Left ventricle myocardium superior (tissue), 1 donor: Measurements from ENCODE around the gene HOXD10. TPM values are rescaled to one million over a fixed set of nuclear protein-coding genes. Genes with fewer than 3 reads are reported as not detected.
A peak's percentile ranks its signal among the peaks of the same experiment; 100 is the strongest.

Experiments
- ATAC-seq: fragments of 200-7000 bp; cut with Tn5 transposase; one replicate; pipeline ENCODE4 v1.9.1; 2020; ENCODE audit warnings: mild to moderate bottlenecking, moderate library complexity
- DNase-seq: peaks from one replicate; pipeline ENCODE4 v3.0.0-alpha.2; 2020
- intact Hi-C: fragments of 100-400 bp; cut with micrococcal nuclease; formaldehyde crosslinking; loops from one replicate; pipeline ENCODE4 v1.11.0; 2022
- total RNA-seq: library from RNA; stranded (reverse); fragmentation: NEBNext Ultra II Directional; extraction: Animal tissue kit (Norgen Biotek cat#: 25700); gene quantifications from one replicate; pipeline ENCODE4 v1.2.1, GENCODE V29; 2021
- donor health status: DM: no; HTN: yes; CAD: no; lungs with severe emphysema.

HOXD10 gene
- total RNA-seq, 1 donor from 2014 or later: not detected

DNA sequence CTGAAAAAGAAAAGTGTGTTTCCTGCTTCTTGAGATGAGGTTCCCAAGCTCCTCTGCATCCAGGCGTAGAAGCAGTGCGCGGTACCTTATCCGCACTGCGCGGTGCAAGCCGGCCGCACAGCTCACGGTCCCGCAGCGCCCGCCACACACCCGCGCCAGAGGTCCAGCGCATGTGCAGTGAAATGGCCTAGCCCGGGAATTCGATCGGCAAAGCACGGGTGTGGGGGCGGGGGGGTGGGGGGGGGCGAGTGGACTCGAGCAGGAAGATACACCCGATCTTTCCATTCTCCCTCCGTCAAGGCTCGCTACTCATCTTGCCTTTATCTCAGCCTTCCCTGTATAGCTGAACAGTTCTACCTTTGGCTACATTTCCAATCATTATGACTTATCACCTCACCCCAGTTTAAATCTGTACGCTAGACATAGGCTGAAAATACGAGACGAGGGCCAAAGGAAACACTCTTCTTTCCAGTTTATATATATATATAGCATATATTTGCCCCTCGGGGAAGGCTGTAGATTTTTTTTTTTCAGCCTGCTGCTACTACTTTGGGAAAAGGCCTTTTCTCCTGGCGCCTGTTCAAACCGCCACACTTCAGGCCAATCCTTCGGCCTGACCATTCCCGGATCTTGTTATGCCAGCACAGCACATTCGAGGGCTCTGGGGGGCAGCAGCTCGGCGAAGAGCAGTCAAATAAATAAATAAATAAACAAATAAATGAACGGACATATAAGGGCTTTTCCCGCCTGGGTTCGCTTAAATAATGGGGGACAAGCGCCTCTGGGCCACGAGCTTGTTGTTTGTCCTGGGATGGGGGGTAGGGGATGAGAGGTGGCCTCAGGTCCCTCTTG is 23.3 kb downstream of the HOXD10 start:
- no peak for DNase-seq
- intact Hi-C loops: loop anchor here (5.0 to 10.0 kb wide), 2 partner anchors 315 to 502 kb away; no protein-coding TSS in a partner anchor
- no peak for ATAC-seq

DNA sequence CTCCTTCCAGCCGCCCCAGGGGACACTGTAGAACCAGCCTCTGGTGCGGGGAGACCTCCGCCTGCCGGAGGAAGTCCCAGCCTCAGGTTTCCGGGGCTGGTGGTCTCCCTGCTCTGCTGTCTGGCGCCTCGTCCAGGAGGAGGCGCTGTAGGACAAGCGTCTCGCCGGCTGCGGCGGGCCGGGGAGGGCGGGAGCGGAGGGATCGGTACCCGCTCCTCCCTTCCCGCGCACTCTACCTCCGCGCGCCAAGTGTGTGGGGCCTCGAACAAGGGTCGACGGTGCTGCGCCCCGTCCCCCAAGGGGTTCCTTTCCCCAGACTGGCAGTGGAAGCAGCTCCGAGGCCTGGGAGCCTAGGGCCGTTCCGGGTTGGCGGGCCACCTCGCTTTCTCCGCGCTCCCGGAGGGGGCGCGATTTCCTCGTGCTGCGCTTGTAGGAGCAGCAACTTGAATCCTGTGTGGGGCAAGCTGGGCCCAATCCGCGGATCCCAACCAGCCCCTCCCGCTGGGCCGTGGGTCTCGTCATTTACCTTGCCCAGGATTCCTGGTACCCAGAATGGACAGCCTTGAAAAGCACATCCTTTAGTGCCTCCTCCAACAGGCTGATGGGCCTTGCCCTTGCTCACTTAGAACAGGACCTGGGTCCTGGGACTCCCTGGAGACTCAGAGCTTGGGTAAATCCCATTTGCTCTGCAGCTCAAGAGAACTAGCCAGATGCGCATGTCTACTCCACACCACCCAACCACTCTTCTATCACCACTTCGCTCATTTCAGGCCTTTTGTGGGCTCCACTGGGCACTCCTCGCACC is 24.1 kb downstream of the HOXD10 start:
- peak; percentile 97 for ATAC-seq
- intact Hi-C loops: loop anchor here (5.0 to 10.0 kb wide), 2 partner anchors 314 to 502 kb away; no protein-coding TSS in a partner anchor
- peak; percentile 80 for DNase-seq

DNA sequence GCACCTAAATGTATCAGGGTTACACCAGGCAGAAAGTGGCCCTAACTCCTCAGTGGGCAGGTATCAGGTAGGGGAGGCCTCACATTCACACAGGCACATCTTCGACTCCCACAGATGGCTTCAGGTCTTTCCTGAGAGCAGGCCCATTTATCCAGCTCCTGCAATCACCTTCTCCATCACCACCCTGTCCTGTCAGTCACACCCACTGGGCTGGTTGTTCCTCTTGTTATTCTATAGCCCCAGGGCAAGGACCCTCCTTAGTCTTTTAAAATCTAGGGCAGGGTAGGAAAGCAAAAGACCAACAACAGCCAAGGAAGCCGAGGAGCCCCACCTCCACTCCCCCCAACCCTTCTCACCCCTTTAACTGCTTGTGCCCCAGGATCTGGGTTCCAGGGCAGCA is 25.7 kb downstream of the HOXD10 start:
- DNase-seq: no peak
- no peak for ATAC-seq
- intact Hi-C loops: loop anchor here (5.0 to 10.0 kb wide), 2 partner anchors 313 to 500 kb away; no protein-coding TSS in a partner anchor

DNA sequence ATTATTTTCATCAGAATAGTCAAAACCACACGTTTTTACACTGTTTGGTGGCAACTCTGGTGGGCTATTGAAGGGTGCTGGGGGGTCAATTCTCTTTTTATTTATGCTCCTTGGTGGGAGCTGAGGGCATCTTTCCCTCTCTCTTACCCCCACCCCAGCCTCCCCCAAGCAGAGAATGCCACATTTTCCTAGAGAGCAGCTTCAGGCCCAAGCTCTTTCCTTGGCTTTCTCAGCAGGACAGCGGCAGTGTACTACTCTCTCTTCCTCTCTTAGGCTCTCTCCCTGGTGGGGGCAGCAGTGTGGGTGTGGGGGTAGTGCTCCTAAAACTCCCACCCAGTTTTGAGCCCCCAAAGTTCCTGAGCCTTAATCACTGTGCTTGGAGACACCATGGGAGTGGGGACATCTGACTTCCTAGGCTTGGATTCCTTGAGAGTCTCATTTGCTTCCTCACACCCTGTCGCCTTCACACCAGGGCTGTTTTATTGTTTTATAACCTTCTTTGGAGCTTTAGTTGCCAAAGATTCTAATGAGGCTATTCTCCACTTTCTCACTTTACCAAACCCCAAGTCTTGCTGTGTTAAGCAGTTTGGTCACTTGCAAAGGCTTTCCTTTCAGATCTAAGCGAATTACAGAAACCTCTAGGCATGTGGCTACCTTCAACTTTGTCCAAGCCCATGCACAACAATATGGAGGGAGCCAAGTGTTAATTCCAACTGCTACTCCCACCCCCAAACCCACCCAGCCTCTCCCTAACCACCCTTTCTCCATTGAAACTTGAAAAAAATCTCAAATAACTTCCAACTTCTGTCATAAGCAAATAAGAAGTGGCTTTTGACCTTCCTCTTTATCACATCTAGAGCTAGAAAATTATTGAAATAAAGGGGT is 28.7 kb downstream of the HOXD10 start:
- DNase-seq (no peak), ATAC-seq (no peak)
- intact Hi-C loops: loop anchor here (10.0 kb wide), 1 partner anchor 309 kb away; no protein-coding TSS in a partner anchor

DNA sequence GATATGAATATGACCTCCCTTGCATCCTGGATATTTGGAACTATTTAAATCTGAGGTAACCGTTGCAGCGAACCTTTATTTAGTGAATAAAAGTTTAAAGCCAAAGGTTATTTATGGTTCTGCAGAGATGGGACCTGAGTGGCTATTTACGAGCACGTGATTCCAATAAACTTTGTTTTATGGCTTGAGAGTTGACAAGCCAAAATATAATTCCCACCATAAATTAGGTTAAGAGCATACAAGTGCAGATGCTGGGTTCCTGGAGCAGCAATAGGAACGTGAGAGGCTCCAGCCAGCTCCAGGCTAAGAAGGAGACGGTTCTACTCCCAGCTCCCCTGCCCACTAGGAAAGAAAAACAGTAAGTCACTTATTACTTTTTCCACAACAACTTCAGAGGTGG is 29.5 kb downstream of the HOXD10 start:
- no peak for ATAC-seq
- intact Hi-C loops: loop anchor here (10.0 kb wide), 1 partner anchor 309 kb away; no protein-coding TSS in a partner anchor

DNA sequence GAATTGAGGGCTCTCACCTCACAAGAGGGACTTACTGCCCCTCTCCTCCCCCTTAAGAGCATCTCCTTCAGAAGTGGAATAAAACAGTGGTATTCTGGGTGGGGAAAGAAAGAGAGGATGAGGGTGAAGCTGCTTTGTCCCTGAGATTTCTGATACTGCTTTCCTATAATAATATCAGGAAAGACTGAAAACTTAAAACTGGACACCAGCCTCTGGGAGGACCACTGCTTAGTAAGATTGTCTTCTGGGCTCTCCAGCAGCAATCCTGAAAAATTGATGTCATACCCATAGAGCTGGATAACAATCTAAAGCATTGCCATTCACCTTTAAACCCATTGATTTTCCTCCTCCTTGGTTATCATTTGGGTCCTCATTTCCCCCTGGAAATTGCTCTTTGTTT is 30.1 kb downstream of the HOXD10 start:
- intact Hi-C loops: loop anchor here (10.0 kb wide), 1 partner anchor 308 kb away; no protein-coding TSS in a partner anchor
- DNase-seq (no peak), ATAC-seq (no peak)

More for the DNA sequence above, 29.5 kb downstream of the HOXD10 start:
- no peak for DNase-seq

DNA sequence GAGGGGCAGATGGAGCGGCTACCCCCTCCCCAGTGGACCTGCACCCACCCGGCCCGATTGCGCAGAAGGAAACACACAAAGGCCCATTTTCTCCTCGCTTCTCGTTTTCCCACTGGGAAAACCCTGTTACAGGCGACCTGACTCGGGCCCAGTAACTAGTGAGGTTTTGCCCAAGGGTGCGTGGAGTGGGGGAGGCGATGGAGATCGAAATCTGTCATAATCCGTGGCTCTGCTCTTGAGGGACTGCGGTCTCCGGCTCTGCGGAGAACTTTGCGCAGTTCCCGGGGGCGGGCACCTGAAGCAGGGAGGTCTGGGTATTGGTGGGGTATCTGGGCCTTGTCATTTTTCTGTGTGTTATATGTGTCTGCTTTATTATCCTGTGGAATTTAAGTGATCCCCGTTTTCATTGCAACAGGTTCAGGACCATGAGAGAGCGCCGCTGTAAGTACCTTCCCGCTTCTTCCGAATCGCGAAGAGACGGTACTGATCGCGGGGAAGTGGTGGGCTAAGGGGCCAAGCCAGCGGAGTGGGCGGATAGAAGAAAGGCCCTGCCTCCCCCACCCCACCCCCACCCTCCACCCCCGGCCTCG is 30.7 kb downstream of the HOXD10 start:
- ATAC-seq (no peak), DNase-seq (no peak)
- intact Hi-C loops: loop anchor here (10.0 kb wide), 1 partner anchor 307 kb away; no protein-coding TSS in a partner anchor

DNA sequence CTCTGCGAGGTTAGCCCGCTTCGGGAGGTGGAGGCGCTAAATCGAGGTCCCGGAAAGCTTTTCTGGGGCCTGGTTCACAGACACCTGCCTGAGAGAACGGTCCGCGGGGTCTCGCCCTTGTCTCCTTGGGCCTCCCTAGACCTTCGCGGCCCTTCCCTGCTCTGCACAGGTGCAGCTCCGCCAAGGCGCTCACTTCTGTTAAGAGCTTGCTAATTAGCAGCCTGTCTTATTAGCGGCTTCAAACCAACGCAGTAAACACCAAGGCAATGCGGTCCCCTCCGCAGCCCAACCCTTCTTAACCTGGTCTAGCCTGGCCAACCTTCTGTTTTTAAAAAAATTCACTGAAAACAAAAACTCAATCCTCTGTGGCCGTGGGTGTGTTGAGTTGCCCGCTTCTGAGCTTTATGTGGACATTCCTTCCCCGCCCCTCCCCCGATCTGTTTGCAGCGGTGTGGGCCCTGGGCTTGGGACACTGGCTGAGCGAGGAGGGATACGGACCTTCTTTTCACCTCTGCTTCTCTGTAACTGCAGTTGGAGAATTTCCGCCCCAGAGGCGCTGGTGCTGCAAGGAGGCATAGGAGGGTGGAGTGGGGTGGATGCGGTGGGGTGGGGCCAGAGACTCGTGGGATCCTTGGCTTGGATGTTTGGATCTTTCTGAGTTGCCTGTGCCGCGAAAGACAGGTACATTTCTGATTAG is 31.4 kb downstream of the HOXD10 start:
- DNase-seq: no peak
- intact Hi-C loops: loop anchor here (10.0 kb wide), 1 partner anchor 307 kb away; no protein-coding TSS in a partner anchor
- ATAC-seq: no peak

DNA sequence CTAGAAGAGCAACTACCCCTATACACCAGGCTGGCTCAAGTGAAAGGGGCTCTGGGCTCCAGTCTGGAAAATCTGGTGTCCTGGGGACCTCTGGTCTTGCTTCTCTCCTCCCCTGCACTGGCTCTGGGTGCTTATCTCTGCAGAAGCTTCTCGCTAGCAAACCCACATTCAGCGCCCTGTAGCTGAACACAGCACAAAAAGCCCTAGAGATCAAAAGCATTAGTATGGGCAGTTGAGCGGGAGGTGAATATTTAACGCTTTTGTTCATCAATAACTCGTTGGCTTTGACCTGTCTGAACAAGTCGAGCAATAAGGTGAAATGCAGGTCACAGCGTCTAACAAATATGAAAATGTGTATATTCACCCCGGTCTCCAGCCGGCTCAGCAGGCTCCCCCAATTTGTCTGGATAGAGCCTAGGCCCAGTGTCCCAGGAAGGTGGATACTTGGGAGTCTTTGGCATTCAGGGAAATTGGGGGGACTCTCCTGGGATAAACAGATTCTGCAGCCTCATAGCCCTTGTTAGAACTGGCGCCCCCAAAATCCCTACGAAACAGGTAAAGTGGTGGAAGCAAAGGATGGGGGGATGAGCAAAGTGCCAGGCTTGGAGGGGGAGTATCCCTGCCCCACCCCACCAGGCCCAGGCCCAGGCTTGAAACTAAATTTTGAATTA is 32.3 kb downstream of the HOXD10 start:
- intact Hi-C loops: loop anchor here (10.0 kb wide), 1 partner anchor 306 kb away; no protein-coding TSS in a partner anchor
- ATAC-seq (no peak), DNase-seq (no peak)

DNA sequence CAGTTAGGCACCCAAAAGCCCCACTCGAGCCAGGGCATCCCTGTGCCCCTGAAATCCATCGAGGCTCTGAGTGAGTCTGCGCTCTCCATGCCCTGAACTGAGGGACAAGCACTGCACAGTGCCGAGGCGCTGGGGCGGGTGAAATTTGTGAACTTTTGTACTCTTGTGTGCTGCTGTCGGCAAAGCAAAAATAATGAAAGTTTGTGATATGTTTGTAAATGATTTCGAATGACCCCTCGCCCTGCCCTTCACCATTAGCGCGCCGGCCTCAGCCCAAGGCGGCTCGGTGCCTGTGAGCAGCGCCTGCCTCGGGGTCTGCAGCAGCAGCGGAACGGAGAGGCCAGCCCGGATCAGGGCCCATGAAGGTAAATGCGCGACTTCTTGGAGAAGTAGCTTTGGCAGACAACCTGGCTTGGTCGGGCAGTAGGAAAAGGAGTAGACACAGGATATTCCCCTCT is 32.9 kb downstream of the HOXD10 start:
- DNase-seq (no peak), ATAC-seq (no peak)
- intact Hi-C loops: loop anchor here (10.0 kb wide), 1 partner anchor 305 kb away; no protein-coding TSS in a partner anchor

DNA sequence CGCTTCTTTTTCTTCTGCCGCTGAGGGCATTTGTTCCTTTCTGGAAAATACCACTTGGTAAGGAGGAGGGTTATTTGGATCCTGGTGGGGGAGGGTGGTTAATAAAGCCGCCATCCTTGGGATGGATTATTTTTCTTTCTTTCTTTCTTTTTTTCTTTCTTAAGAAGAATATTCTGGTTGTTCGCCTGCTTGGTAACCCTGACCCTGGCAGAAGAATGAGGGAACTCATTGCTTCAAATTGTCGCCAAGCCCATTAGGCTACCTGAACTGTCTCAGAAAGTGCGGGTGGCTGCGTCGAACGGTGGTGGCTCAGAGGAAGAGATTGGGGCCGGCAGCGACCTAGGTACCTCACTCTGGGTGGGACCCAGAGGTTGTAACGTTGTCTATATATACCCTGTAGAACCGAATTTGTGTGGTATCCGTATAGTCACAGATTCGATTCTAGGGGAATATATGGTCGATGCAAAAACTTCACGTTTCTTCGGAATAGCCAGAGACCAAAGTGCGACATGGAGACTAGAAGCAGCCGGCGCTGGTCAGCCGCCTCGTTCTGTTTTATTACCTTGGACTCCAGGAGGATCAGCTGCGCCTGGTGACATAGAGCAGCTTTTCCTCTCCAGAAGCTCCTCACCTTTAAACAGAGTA is 33.5 kb downstream of the HOXD10 start:
- ATAC-seq (no peak), DNase-seq (no peak)
- intact Hi-C loops: loop anchor here (10.0 kb wide), 1 partner anchor 305 kb away; no protein-coding TSS in a partner anchor

DNA sequence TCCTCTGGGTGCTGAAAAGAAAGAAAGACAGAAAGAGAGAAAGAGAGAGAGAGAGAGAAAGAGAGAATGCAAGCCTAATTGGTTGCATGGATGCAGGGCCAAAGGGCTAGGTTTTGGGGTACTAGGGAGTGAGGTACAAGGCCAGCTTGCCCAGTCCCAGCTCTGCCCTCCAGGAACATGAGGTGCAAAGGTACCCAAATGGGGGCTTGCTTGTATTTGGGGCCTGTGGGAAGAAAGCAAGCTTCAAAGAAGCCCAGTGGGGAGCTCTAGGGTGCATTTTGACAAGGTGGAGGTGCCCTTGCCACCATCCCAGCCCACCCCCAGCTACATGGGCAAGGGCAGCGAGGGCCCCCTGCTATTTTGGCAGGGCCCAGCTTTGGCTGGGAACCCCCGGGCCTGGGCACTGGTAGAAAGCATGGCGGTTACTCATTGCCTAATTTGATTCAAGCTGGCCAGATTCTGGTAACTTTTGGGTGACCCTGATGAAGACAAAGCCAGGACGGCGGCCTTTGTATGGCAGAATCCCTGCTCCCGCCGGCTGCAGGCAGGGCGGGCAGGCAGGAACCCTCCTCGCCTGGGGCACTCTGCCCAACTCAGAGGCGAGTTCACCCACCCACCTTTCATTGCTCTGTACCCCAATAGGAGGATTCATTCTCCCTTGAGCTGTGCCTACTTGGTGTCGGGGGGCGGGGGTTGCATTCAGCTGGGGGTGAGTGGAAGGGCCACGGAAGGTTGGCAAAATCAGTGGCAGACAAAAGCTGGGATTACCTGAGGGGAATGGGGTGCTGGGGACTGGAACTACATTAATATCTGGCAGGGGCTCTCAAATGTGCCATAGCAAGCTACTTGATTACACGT is 34.2 kb downstream of the HOXD10 start:
- DNase-seq (no peak), ATAC-seq (no peak)
- intact Hi-C loops: no loop called here

DNA sequence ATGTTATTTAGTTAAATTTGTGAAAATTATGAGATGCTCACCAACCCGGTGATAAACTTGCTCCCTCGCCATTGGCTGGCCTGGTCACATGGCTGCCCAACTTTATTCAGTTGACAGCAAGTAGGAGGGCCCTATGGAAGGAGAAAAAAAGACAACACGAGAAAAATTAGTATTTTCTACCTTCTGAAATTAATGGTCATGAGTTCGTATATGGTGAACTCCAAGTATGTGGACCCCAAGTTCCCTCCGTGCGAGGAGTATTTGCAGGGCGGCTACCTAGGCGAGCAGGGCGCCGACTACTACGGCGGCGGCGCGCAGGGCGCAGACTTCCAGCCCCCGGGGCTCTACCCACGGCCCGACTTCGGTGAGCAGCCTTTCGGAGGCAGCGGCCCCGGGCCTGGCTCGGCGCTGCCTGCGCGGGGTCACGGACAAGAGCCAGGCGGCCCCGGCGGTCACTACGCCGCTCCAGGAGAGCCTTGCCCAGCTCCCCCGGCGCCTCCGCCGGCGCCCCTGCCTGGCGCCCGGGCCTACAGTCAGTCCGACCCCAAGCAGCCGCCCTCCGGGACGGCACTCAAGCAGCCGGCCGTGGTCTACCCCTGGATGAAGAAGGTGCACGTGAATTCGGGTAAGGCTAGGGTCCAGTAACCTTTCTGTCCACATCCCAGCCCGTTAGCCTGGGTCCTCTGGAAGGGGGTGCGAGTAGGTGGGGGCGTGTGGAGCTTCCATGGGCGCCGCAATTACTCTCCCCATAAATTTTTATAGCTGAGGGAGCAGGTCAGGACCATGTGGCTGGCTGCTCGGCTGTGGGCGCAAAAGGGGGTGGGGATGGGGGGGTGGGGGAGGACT is 35.1 kb downstream of the HOXD10 start, which contains the start of gene HOXD4:
Gene HOXD4, plus strand, starts transcription at position 109 of the 846 bp plus-strand sequence. Its CDS starts 84 bp downstream, at position 193.
- no peak for DNase-seq
- no peak for ATAC-seq
- intact Hi-C loops: no loop called here

DNA sequence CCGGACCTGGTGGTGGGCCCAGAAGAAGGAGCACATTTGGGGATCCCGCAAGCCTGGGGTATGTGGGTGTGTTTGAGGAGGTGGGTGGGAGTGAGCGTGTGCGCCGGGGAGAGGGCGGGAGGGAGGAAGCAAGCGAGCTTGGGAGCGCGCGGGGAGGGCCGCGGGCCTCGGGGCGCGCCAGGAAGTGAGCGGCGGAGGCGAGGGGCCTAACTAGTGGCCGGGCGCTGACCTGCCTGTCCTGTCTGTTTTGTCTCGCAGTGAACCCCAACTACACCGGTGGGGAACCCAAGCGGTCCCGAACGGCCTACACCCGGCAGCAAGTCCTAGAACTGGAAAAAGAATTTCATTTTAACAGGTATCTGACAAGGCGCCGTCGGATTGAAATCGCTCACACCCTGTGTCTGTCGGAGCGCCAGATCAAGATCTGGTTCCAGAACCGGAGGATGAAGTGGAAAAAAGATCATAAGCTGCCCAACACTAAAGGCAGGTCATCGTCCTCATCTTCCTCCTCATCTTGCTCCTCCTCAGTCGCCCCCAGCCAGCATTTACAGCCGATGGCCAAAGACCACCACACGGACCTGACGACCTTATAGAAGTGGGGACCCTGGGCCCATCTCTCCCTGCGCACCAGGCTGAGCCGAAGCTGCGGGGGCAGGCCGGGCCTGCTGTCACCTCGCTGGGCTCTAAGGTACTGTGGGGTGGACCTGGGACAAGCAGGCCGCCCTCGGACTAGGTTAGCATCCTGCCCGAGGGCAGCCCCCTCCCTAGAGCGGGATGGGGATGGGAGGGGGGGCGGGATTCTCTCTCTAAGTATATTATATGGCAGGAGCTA is 36.0 kb downstream of the HOXD10 start:
- ATAC-seq (no peak), DNase-seq (no peak)

More for the DNA sequence above, 36.0 kb downstream of the HOXD10 start:
- intact Hi-C loops: no loop called here
